ENCODE data around the gene HSDL1.

DNA sequence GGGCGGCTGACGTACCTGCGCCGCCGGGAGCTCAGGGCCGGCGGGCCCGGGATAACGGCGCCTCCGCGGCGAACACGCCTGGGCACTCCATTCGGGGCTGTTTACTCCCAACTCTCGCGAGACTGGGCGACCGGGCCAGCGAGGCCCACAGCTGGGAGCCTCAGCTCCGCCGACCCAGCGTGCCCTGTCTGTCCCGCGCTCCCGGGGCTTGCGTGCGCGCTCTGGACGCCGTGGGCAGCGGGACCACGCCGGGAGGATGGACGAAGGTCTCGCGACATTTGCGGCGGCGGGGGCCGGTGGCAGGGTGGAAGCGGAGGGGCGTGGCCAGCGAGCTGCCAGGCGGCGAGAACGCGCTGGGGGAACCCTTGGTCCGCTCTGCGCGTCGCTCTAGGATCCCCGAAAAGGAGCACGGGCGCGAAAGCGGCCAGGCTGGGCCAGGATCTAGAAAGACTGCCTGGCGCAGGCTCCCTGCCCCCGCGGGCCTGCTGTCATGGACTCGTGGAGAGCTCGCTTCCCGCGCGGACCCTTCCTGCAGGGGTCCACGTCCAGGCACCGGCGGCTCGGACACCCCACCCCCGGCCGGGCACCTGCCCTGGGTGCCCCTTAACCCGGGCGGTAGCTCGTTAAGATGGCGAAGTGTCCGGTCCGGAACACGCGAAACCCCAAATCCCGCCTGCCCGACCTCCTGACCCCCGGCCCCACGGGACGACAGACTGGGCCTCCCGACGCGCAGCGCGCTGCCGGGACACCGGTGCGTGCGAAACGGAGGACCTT, 28.1 kb downstream of the HSDL1 start, which contains the start of gene MBTPS1:
- TF ChIP-seq, protein P1, sequence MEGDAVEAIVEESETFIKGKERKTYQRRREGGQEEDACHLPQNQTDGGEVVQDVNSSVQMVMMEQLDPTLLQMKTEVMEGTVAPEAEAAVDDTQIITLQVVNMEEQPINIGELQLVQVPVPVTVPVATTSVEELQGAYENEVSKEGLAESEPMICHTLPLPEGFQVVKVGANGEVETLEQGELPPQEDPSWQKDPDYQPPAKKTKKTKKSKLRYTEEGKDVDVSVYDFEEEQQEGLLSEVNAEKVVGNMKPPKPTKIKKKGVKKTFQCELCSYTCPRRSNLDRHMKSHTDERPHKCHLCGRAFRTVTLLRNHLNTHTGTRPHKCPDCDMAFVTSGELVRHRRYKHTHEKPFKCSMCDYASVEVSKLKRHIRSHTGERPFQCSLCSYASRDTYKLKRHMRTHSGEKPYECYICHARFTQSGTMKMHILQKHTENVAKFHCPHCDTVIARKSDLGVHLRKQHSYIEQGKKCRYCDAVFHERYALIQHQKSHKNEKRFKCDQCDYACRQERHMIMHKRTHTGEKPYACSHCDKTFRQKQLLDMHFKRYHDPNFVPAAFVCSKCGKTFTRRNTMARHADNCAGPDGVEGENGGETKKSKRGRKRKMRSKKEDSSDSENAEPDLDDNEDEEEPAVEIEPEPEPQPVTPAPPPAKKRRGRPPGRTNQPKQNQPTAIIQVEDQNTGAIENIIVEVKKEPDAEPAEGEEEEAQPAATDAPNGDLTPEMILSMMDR (IDR thresholded peaks at IDR 0.05): no peak
- TF ChIP-seq POLR2A (IDR thresholded peaks at IDR 0.05): peak; percentile 77 to 80 (median 78)

Measured in body of pancreas (tissue), 4 donors.